Astrocyte (in vitro differentiated cells and primary cell): ENCODE measurements around the gene MRPL12.

Experiments used
- EZH2 ChIP-seq: IDR thresholded peaks from 2 replicates; pipeline ENCODE4 v1.6.1; 2012; ENCODE audit warnings: mild to moderate bottlenecking, low read length, inconsistent platforms; ENCODE audit not compliant: insufficient read depth
- TF ChIP-seq, protein P1 (sequence below): IDR thresholded peaks from 2 replicates; pipeline ENCODE4 v1.5.1; 2011; ENCODE audit warnings: low read depth, mild to moderate bottlenecking, inconsistent platforms, low read length, moderate library complexity; ENCODE audit not compliant: insufficient read depth

DNA sequence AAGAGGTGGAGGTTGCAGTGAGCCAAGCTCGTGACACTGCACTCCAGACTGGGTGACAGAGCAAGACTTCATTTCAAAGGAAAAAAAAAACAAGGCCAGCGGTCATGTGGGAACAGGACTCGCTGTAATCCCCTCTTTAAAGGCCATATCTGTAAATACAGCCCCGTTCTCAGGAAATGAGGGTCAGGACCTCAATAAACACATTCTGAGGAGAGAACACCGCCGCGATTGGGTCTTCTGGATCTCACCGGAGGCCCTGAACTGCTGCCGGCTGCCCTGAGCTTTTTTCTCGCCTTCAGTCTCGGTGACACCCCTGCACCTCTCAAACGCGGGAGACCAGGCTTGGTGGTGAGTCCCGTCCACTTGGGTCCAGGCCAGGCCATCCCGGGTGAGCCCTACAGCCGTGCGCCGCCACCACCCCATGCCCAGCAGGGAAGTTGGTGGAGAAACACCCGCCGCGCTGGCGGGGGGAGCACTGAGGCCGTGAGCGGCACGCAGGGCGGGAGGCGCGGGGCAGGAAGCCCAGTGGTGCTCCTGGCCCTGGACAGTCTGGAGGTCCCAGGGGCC is 37.3 kb downstream of the MRPL12 start:
- TF ChIP-seq EZH2, result no peak
- TF ChIP-seq, protein P1, sequence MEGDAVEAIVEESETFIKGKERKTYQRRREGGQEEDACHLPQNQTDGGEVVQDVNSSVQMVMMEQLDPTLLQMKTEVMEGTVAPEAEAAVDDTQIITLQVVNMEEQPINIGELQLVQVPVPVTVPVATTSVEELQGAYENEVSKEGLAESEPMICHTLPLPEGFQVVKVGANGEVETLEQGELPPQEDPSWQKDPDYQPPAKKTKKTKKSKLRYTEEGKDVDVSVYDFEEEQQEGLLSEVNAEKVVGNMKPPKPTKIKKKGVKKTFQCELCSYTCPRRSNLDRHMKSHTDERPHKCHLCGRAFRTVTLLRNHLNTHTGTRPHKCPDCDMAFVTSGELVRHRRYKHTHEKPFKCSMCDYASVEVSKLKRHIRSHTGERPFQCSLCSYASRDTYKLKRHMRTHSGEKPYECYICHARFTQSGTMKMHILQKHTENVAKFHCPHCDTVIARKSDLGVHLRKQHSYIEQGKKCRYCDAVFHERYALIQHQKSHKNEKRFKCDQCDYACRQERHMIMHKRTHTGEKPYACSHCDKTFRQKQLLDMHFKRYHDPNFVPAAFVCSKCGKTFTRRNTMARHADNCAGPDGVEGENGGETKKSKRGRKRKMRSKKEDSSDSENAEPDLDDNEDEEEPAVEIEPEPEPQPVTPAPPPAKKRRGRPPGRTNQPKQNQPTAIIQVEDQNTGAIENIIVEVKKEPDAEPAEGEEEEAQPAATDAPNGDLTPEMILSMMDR, result no peak
